ENCODE measurements around the gene TMEM131. TPM values are rescaled to one million over a fixed set of nuclear protein-coding genes. Genes with fewer than 3 reads are reported as not detected.

TMEM131 gene
- total RNA-seq, 2 experiments from 2014 or later = 17.4 to 32.3 TPM

- Histone ChIP-seq H2AFZ (ENCODE audit: low read length) (no peak overlapping the region), H3K36me3 (ENCODE audit: insufficient read depth, low read length) (peaks cover 43% of the 10 kb centered on the region), H3K9me3 (ENCODE audit: low read length) (0 out of 2 replicates have a peak, but pooled peaks cover 1% of the 10 kb centered on the region), H3K4me3 (ENCODE audit: low read depth, low read length, poor library complexity, severe bottlenecking) (no peak overlapping the region), H3K79me2 (ENCODE audit: insufficient read depth, low read depth, low read length) (no peaks in the 10 kb centered on the region), H3K4me1 (ENCODE audit: insufficient read depth, low read length, poor library complexity, severe bottlenecking) (peaks cover 4% of the 10 kb centered on the region), H4K20me1 (ENCODE audit: insufficient read depth, low read length) (no peaks in the 10 kb centered on the region), H3K9me2 (ENCODE audit: insufficient read depth, low read length) (no peaks in the 10 kb centered on the region), H3K4me2 (ENCODE audit: low read length) (no peak overlapping the region), H3K27ac (ENCODE audit: low read depth, low read length, poor library complexity, severe bottlenecking) (no peak overlapping the region)
- no peak for TF ChIP-seq EZH2phosphoT487 (IDR thresholded peaks at IDR 0.05; ENCODE audit: borderline replicate concordance, low read depth, low read length)
- no peak for TF ChIP-seq CTCF (conservative IDR thresholded peaks at IDR 0.05; ENCODE audit: low read length)
- no peak for DNase-seq (ENCODE audit: low spot score)
- POLR2A ChIA-PET = interaction anchor here (0.6 kb wide), 1 partner anchor 329 kb away, joined by 3 read pairs; no protein-coding TSS in a partner anchor
- CTCF ChIA-PET (ENCODE audit: unreplicated experiment) = no interaction called here
- no TSS peak for BruUV-seq (replicated peaks)
- intact Hi-C loops (cut with micrococcal nuclease; ENCODE audit: unreplicated experiment) = no loop called here
Observed at GRCh38 chr2:97724073-97724410, 271.7 kb downstream of the TMEM131 start.

DNA sequence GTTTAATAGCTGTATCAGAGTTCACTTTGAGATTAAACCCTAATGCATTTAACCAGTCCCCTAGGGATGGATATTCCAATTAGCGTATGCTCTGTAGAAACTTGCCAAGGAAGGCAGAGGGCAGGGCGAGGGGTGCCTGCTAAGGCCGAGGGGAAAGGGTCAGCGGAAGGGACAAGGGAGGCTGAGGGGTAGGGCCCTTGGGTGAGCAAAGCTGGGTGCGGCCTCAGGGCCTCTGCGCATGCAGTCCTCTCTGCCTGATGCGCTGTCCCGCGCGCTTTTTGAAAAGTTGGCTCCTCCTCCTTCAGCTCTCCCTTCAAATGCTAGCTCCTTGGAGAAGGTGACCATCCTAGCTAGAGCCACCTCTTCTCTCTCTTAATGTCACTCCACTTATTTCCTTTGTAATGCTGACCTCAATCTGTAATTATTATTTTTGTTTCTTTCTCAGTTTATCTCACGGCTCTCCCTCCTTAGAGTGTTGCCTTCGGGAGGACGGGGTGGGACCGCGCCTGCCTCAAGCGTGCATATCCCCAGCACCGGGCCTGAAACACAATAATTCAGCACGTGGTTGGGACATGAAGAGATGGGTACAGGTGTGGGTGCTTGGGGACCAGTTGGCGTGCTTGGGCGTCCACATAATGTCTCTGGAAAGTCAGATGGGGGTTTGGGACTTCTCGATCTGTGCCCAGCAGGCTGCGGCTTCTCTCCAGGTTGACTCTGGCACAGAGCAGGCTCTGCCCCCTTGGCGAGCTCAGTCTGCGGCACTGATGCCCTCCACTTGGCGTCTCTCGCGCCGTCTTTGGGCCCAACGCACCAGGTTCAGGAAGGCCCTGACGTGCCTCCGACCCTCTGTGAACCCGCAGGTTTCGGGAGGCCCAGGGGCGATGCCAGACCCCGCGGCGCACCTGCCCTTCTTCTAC is 272.3 kb downstream of the TMEM131 start:
- no peak overlapping the region for H2AFZ ChIP-seq (ENCODE audit: low read length)
- peaks cover 10% of the 10 kb centered on the region for H3K4me1 ChIP-seq (ENCODE audit: insufficient read depth, low read length, poor library complexity, severe bottlenecking)
- no TSS peak for BruUV-seq (replicated peaks)
- no peak overlapping the region for H3K4me2 ChIP-seq (ENCODE audit: low read length)
- H3K79me2 ChIP-seq (ENCODE audit: insufficient read depth, low read depth, low read length) = no peaks in the 10 kb centered on the region
- CTCF ChIA-PET (ENCODE audit: unreplicated experiment) = no interaction called here
- peaks cover 37% of the 10 kb centered on the region for H3K36me3 ChIP-seq (ENCODE audit: insufficient read depth, low read length)
- no peaks in the 10 kb centered on the region for H4K20me1 ChIP-seq (ENCODE audit: insufficient read depth, low read length)
- TF ChIP-seq EZH2phosphoT487 (IDR thresholded peaks at IDR 0.05; ENCODE audit: borderline replicate concordance, low read depth, low read length) (no peak), CTCF (conservative IDR thresholded peaks at IDR 0.05; ENCODE audit: low read length) (no peak)
- DNase-seq (ENCODE audit: low spot score) = no peak
- intact Hi-C loops (cut with micrococcal nuclease; ENCODE audit: unreplicated experiment) = no loop called here
- POLR2A ChIA-PET = interaction anchor here (0.6 to 1.1 kb wide), 2 partner anchors 42 to 330 kb away, joined by 3 to 4 read pairs; no protein-coding TSS in a partner anchor
- no peak overlapping the region for H3K27ac ChIP-seq (ENCODE audit: low read depth, low read length, poor library complexity, severe bottlenecking)
- no peaks in the 10 kb centered on the region for H3K9me3 ChIP-seq (ENCODE audit: low read length)
- H3K4me3 ChIP-seq (ENCODE audit: low read depth, low read length, poor library complexity, severe bottlenecking) = no peak overlapping the region
- no peaks in the 10 kb centered on the region for H3K9me2 ChIP-seq (ENCODE audit: insufficient read depth, low read length)

DNA sequence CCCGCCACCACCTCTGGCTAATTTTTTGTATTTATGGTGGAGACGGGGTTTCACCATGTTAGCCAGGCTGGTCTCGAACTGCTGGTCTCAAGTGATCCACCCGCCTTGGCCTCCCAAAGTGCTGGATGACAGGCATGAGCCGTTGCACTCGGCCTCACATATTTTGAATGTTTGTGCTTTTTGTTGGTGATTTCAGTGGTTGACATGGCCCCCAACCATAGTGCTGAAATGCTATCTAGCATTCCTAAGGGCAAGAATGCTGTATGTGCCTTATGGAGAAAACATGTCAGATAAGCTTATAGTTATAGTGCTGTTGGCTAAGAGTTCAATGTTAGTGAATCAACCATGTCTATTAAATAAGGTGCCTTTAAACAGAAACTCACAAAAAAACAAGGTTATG is 273.5 kb downstream of the TMEM131 start:
- Histone ChIP-seq H3K9me3 (ENCODE audit: low read length) (no peaks in the 10 kb centered on the region), H3K4me3 (ENCODE audit: low read depth, low read length, poor library complexity, severe bottlenecking) (no peak overlapping the region), H2AFZ (ENCODE audit: low read length) (no peak overlapping the region), H3K4me1 (ENCODE audit: insufficient read depth, low read length, poor library complexity, severe bottlenecking) (peaks cover 18% of the 10 kb centered on the region), H3K4me2 (ENCODE audit: low read length) (no peak overlapping the region), H3K9me2 (ENCODE audit: insufficient read depth, low read length) (no peaks in the 10 kb centered on the region), H3K79me2 (ENCODE audit: insufficient read depth, low read depth, low read length) (no peaks in the 10 kb centered on the region), H3K27ac (ENCODE audit: low read depth, low read length, poor library complexity, severe bottlenecking) (no peak overlapping the region), H3K36me3 (ENCODE audit: insufficient read depth, low read length) (peaks cover 26% of the 10 kb centered on the region), H4K20me1 (ENCODE audit: insufficient read depth, low read length) (no peaks in the 10 kb centered on the region)
- TF ChIP-seq EZH2phosphoT487 (IDR thresholded peaks at IDR 0.05; ENCODE audit: borderline replicate concordance, low read depth, low read length) (no peak), CTCF (conservative IDR thresholded peaks at IDR 0.05; ENCODE audit: low read length) (no peak)
- intact Hi-C loops (cut with micrococcal nuclease; ENCODE audit: unreplicated experiment) = no loop called here
- no peak for DNase-seq (ENCODE audit: low spot score)
- ChIA-PET POLR2A (interaction anchor here (1.1 kb wide), 1 partner anchor 41 kb away, joined by 4 read pairs; no protein-coding TSS in a partner anchor), CTCF (ENCODE audit: unreplicated experiment) (no interaction called here)
- no TSS peak for BruUV-seq (replicated peaks)
